H1 (cell line): ENCODE data around the gene GMFB. TPM values are rescaled to one million over a fixed set of nuclear protein-coding genes. Genes with fewer than 3 reads are reported as not detected.

ENCODE experiments used
- CTCF ChIA-PET: fragments of 300-600 bp; sonication (Branson Sonifier 250); formaldehyde crosslinking; loops from one replicate; lab custom pipeline; 2021; ENCODE audit not compliant: partially characterized antibody; lab: Charles Lee
- POLR2A ChIA-PET: fragments of 300-600 bp; sonication (Branson Sonifier 250); formaldehyde crosslinking; loops from one replicate; lab custom pipeline; 2021; ENCODE audit warnings: inconsistent platforms; ENCODE audit not compliant: partially characterized antibody; lab: Charles Lee
- DNase-seq, 2 experiments: peaks; one replicate each; pipeline versions ENCODE4 v3.0.0 to v3.0.0-alpha.2; 2010 to 2022; ENCODE audit warnings: low spot score in 2 of 2, low read depth in 1 of 2, mixed read lengths in 1 of 2
- FAIRE-seq: peaks from 2 replicates; lab custom pipeline; 2011; peaks lifted over from hg19 to GRCh38; lab: Jason Lieb, UNC
- H2AFZ ChIP-seq: 2 replicates; pipeline ENCODE4 v1.8.1; 2012; ENCODE audit warnings: low read length, inconsistent platforms
- H2AK5ac ChIP-seq: 2 replicates; pipeline ENCODE4 v1.6.1; 2013; ENCODE audit warnings: low read depth, low read length
- H2BK120ac ChIP-seq: replicated peaks from 2 replicates; pipeline ENCODE3; 2013; ENCODE audit warnings: low read depth, low read length, inconsistent platforms
- H2BK12ac ChIP-seq: 2 replicates; pipeline ENCODE4 v1.6.1; 2013; ENCODE audit warnings: low read depth, low read length
- H2BK15ac ChIP-seq: 2 replicates; pipeline ENCODE4 v1.6.1; 2013; ENCODE audit warnings: low read length
- H2BK20ac ChIP-seq: 2 replicates; pipeline ENCODE4 v1.6.1; 2013; ENCODE audit warnings: low read length
- H2BK5ac ChIP-seq: 2 replicates; pipeline ENCODE4 v1.6.1; 2013; ENCODE audit warnings: low read depth, low read length
- H3K14ac ChIP-seq: 2 replicates; pipeline ENCODE4 v1.6.1; 2013; ENCODE audit warnings: inconsistent platforms; ENCODE audit not compliant: insufficient read length
- H3K18ac ChIP-seq: 2 replicates; pipeline ENCODE4 v1.6.1; 2013; ENCODE audit warnings: low read length; ENCODE audit errors: extremely low read depth
- H3K23ac ChIP-seq: 2 replicates; pipeline ENCODE4 v1.6.1; 2013; ENCODE audit warnings: inconsistent platforms; ENCODE audit not compliant: insufficient read length
- H3K23me2 ChIP-seq: 2 replicates; pipeline ENCODE4 v1.6.1; 2013; ENCODE audit warnings: low read depth, low read length
- H3K27ac ChIP-seq: 2 replicates; pipeline ENCODE4 v1.6.1; 2011; ENCODE audit warnings: low read depth, low read length, inconsistent platforms
- H3K27me3 ChIP-seq, 4 experiments: replicated peaks in 1 of 4; 1 replicate in 1 of 4; 2 replicates in 3 of 4; pipeline versions ENCODE4 v1.6.1 to v1.8.1; 2011 to 2013; ENCODE audit warnings: low read length in 3 of 4, mild to moderate bottlenecking in 3 of 4, inconsistent platforms in 2 of 4, mixed read lengths in 2 of 4, moderate library complexity in 1 of 4; ENCODE audit not compliant: control insufficient read depth in 3 of 4, insufficient read depth in 3 of 4; ENCODE audit errors: extremely low read depth in 1 of 4
- H3K36me3 ChIP-seq, 4 experiments: 2 replicates each; pipeline versions ENCODE4 v1.6.1 to v1.8.1; 2011 to 2013; ENCODE audit warnings: mild to moderate bottlenecking in 4 of 4, low read length in 3 of 4, moderate library complexity in 2 of 4, control low read depth in 1 of 4, inconsistent platforms in 1 of 4; ENCODE audit not compliant: insufficient read depth in 4 of 4, control insufficient read depth in 2 of 4
- H3K4ac ChIP-seq: replicated peaks from 2 replicates; pipeline ENCODE3; 2013; ENCODE audit warnings: low read length, low read depth, mixed read lengths, inconsistent platforms; ENCODE audit not compliant: insufficient read length
- H3K4me1 ChIP-seq, 4 experiments: replicated peaks in 1 of 4; 1 replicate in 1 of 4; 2 replicates in 3 of 4; pipeline versions ENCODE4 v1.6.1 to v1.8.1; 2011 to 2013; ENCODE audit warnings: low read length in 3 of 4, inconsistent platforms in 2 of 4, mixed read lengths in 1 of 4; ENCODE audit not compliant: insufficient read depth in 4 of 4, control insufficient read depth in 3 of 4
- H3K4me2 ChIP-seq, 2 experiments: 2 replicates each; pipeline versions ENCODE4 v1.6.1 to v1.8.1; 2011 to 2013; ENCODE audit warnings: low read depth in 2 of 2, low read length in 2 of 2, control low read depth in 1 of 2, inconsistent platforms in 1 of 2, mild to moderate bottlenecking in 1 of 2; ENCODE audit not compliant: insufficient read depth in 1 of 2
- H3K4me3 ChIP-seq, 4 experiments: fragments of 200-600, 300-600 bp in 1 of 4; sonication (generic), shearing (Covaris generic), sonication (Bioruptor Twin) in 1 of 4; 2 replicates each; pipeline versions ENCODE4 v1.5.1 to v1.8.1; 2011 to 2016; ENCODE audit warnings: low read length in 4 of 4, low read depth in 3 of 4, control low read depth in 2 of 4, inconsistent platforms in 2 of 4, mild to moderate bottlenecking in 2 of 4, mixed read lengths in 1 of 4, moderate library complexity in 1 of 4; ENCODE audit not compliant: insufficient read depth in 2 of 4; ENCODE audit errors: extremely low read depth in 1 of 4
- H3K56ac ChIP-seq: replicated peaks from 2 replicates; pipeline ENCODE3; 2013; ENCODE audit warnings: low read depth, mild to moderate bottlenecking, mixed read lengths, low read length, inconsistent platforms; ENCODE audit not compliant: insufficient read length
- H3K79me1 ChIP-seq: 2 replicates; pipeline ENCODE4 v1.6.1; 2013; ENCODE audit warnings: low read depth, low read length, control low read depth
- H3K79me2 ChIP-seq, 2 experiments: 2 replicates each; pipeline versions ENCODE4 v1.6.1 to v1.8.1; 2012 to 2013; ENCODE audit warnings: low read length in 2 of 2, mild to moderate bottlenecking in 2 of 2, inconsistent platforms in 1 of 2; ENCODE audit not compliant: insufficient read depth in 2 of 2, control insufficient read depth in 1 of 2
- H3K9ac ChIP-seq, 4 experiments: replicated peaks in 1 of 4; 1 replicate in 1 of 4; 2 replicates in 3 of 4; pipeline versions ENCODE4 v1.6.1 to v1.8.1; 2011 to 2013; ENCODE audit warnings: low read depth in 3 of 4, low read length in 3 of 4, control low read depth in 2 of 4, mild to moderate bottlenecking in 2 of 4, moderate library complexity in 2 of 4, inconsistent platforms in 1 of 4; ENCODE audit errors: extremely low read depth in 1 of 4
- H3K9me3 ChIP-seq, 2 experiments: 2 replicates each; pipeline versions ENCODE4 v1.6.1 to v1.8.1; 2012 to 2013; ENCODE audit warnings: mild to moderate bottlenecking in 2 of 2, moderate library complexity in 2 of 2, control low read depth in 1 of 2, inconsistent platforms in 1 of 2, low read depth in 1 of 2, low read length in 1 of 2, mixed read lengths in 1 of 2; ENCODE audit not compliant: insufficient read depth in 2 of 2
- H4K20me1 ChIP-seq, 2 experiments: replicated peaks in 1 of 2; 2 replicates each; pipeline versions ENCODE3 to v1.8.1; 2011 to 2013; ENCODE audit warnings: inconsistent platforms in 2 of 2, low read length in 2 of 2, mild to moderate bottlenecking in 1 of 2; ENCODE audit not compliant: insufficient read depth in 2 of 2, control insufficient read depth in 1 of 2
- H4K5ac ChIP-seq: 2 replicates; pipeline ENCODE4 v1.6.1; 2013; ENCODE audit warnings: low read length, low read depth, mixed read lengths, inconsistent platforms; ENCODE audit not compliant: insufficient read length
- H4K8ac ChIP-seq: 2 replicates; pipeline ENCODE4 v1.8.0; 2013; ENCODE audit warnings: mild to moderate bottlenecking, moderate library complexity, low read length, inconsistent platforms; ENCODE audit not compliant: insufficient read depth; ENCODE audit errors: extremely low read depth
- H4K91ac ChIP-seq: replicated peaks from 2 replicates; pipeline ENCODE3; 2013; ENCODE audit warnings: low read length, mixed read lengths, inconsistent platforms; ENCODE audit not compliant: insufficient read length
- CHD1 ChIP-seq: IDR thresholded peaks from 2 replicates; pipeline ENCODE4 v1.6.1; 2012; ENCODE audit warnings: low read depth, low read length, improper control_type of control experiment
- KDM1A ChIP-seq: fragments of 200-600, 300-600 bp; sonication (generic); IDR thresholded peaks from 2 replicates; pipeline ENCODE4 v1.7.1; 2016; ENCODE audit warnings: mild to moderate bottlenecking, low read length, borderline replicate concordance
- NANOG ChIP-seq: IDR thresholded peaks from 2 replicates; pipeline ENCODE4 v1.6.1; 2011; ENCODE audit warnings: low read length, low read depth, mild to moderate bottlenecking, inconsistent platforms; ENCODE audit not compliant: insufficient read depth, poor library complexity, severe bottlenecking
- WGBS, 2 experiments: shearing (Covaris generic) in 1 of 2; methylation state at CpG; one replicate each; pipeline versions ENCODE4 v1.1.6 to v1.1.7; 2013 to 2015; ENCODE audit warnings: low lambda C conversion rate in 2 of 2, mixed read lengths in 2 of 2, inconsistent platforms in 1 of 2, low coverage in 1 of 2, missing lambda C conversion rate in 1 of 2; ENCODE audit not compliant: insufficient replicate concordance in 2 of 2, insufficient coverage in 1 of 2, insufficient read length in 1 of 2; ENCODE audit errors: extremely low coverage in 1 of 2, missing lambda C conversion rate in 1 of 2; 5-methylcytosine and 5-hydroxymethylcytosine counted together
- polyA plus RNA-seq, 7 experiments: library from polyadenylated mRNA; depleted of rRNA in 3 of 7; stranded (reverse) in 5 of 7; unstranded in 2 of 7; fragments of >200 nt in 5 of 7; fragments of 200-250 nt in 2 of 7; gene quantifications; 1 replicate in 5 of 7; 2 replicates in 1 of 7; 4 replicates in 1 of 7; pipeline versions ENCODE4 v1.2.1 to v1.2.3, GENCODE V29; 2011 to 2013; ENCODE audit warnings: missing spikeins in 2 of 7, mixed read lengths in 2 of 7
- total RNA-seq: library from RNA; stranded (reverse); fragmentation: NEBNext Ultra II Directional; extraction: Animal tissue kit (Norgen Biotek cat#: 25700); gene quantifications from 2 replicates; pipeline ENCODE4 v1.2.1, GENCODE V29; 2021

The GMFB gene
- total and polyA plus RNA-seq, 2 of the 8 experiments (the other 6 are each of a cell fraction or from before 2014, with no cell fraction given) = 17.9 to 77.3 TPM

DNA sequence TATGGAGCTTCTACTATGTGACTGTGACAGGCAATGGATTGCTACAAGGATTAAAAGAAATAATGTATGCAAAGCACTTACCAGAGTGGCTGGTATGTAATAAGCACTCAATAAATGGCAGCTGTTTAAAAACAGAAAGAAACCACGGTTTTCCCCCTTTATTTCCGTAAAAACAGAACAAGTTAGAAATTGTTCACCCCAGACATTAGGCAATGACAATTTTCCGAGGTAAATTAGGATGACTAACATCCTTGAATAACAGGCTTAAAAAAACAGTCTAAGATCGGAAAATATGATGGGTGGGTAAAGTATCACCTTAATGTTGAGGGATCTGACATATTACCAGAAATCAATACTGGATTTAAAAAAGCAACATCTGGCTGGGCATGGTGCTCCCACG, 26.7 kb downstream of the GMFB start:
- TF ChIP-seq KDM1A = no peak
- TF ChIP-seq CHD1 = no peak
- no peak for TF ChIP-seq NANOG

More for the DNA sequence above, 26.7 kb downstream of the GMFB start:
- Histone ChIP-seq H2BK120ac (no peak overlapping the region), H2AK5ac (no peak overlapping the region), H2BK15ac (no peak overlapping the region), H3K23me2 (no peaks in the 10 kb centered on the region), H3K4ac (no peak overlapping the region), H3K14ac (no peak overlapping the region), H3K27ac (no peak overlapping the region), H3K4me1 (no peaks in the 10 kb centered on the region), H3K79me2 (no peaks in the 10 kb centered on the region), H3K9me3 (peaks cover 6 to 20% of the 10 kb centered on the region in 2 experiments), H4K5ac (no peak overlapping the region), H2BK5ac (no peak overlapping the region), H3K36me3 (no peaks in the 10 kb centered on the region), H3K23ac (no peak overlapping the region), H4K20me1 (no peaks in the 10 kb centered on the region), H3K18ac (no peak overlapping the region), H4K91ac (no peak overlapping the region), H2BK12ac (no peak overlapping the region), H3K4me3 (no peak overlapping the region), H4K8ac (no peak overlapping the region), H3K4me2 (no peak overlapping the region), H3K9ac (no peak overlapping the region), H2AFZ (no peak overlapping the region), H3K56ac (no peak overlapping the region), H3K27me3 (no peaks in the 10 kb centered on the region), H2BK20ac (no peak overlapping the region), H3K79me1 (no peaks in the 10 kb centered on the region)
- ChIA-PET POLR2A (interaction anchor here (2.0 kb wide), 1 partner anchor 11 kb away, joined by 8 read pairs; no protein-coding TSS in a partner anchor), CTCF (no interaction called here)
- FAIRE-seq (no peak), DNase-seq (no peak)
- WGBS, 2 experiments = 84% methylated on average over 5 of the region's 5 CpGs; no CpG with 5 or more reads in 1 of the 2 experiments
